Prostate gland (tissue), 2 donors: Measurements from ENCODE around the gene CSRNP3. TPM values are rescaled to one million over a fixed set of nuclear protein-coding genes. Genes with fewer than 3 reads are reported as not detected.

Source experiments
- DNase-seq: peaks from one replicate; pipeline ENCODE4 v3.0.0-alpha.2; 2019; ENCODE audit warnings: low spot score
- H3K27ac ChIP-seq, 2 donors: fragments of 200-600 bp; sonication (generic); 2 replicates each; pipeline ENCODE4 v1.5.1; 2017 to 2019
- H3K27me3 ChIP-seq: fragments of 200-600 bp; sonication (generic); replicated peaks from 2 replicates; pipeline ENCODE4 v1.5.1; 2019; ENCODE audit not compliant: insufficient read depth
- H3K36me3 ChIP-seq, 2 donors: fragments of 200-600 bp; sonication (generic); 1 replicate in 1 of 2; 2 replicates in 1 of 2; pipeline versions ENCODE4 v1.5.1 to v1.8.1; 2017 to 2019
- H3K4me1 ChIP-seq: fragments of 200-600 bp; sonication (generic); replicated peaks from 2 replicates; pipeline ENCODE4 v1.5.1; 2019
- H3K4me3 ChIP-seq, 2 donors: fragments of 200-600 bp; sonication (generic); 2 replicates each; pipeline ENCODE4 v1.5.1; 2017 to 2019
- H3K9me3 ChIP-seq: fragments of 200-600 bp; sonication (generic); 2 replicates; pipeline ENCODE4 v1.5.1; 2017
- POLR2A ChIP-seq: fragments of 450-650 bp; IDR thresholded peaks from one replicate; pipeline ENCODE4 v1.6.1; 2016; ENCODE audit warnings: antibody characterized with exemption, mild to moderate bottlenecking
- POLR2AphosphoS5 ChIP-seq: sonication (generic); formaldehyde crosslinking; IDR thresholded peaks from one replicate; pipeline ENCODE4 v1.6.1; 2017; ENCODE audit warnings: antibody characterized with exemption
- WGBS: methylation state at CpG from one replicate; pipeline ENCODE4 v1.1.5; 2018; 5-methylcytosine and 5-hydroxymethylcytosine counted together
- intact Hi-C: fragments of 100-400 bp; cut with DNase I; formaldehyde crosslinking; loops from one replicate; pipeline ENCODE4 v1.14.2; 2022
- total RNA-seq, 2 donors: library from RNA; depleted of rRNA; stranded (reverse); fragments of >200 nt; gene quantifications; one replicate each; pipeline ENCODE4 v1.1.0, GENCODE V29; 2016
- TF ChIP-seq, protein P1 (sequence below), 4 experiments: fragments of 200-600 bp in 2 of 4; fragments of 450-650 bp in 2 of 4; sonication (generic) in 2 of 4; IDR thresholded peaks; 1 replicate in 3 of 4; 2 replicates in 1 of 4; pipeline ENCODE4 v1.5.1; 2016 to 2019; ENCODE audit warnings: antibody characterized with exemption in 4 of 4, mild to moderate bottlenecking in 2 of 4, moderate library complexity in 2 of 4

CSRNP3 gene
- total RNA-seq, 2 donors from 2014 or later = 3.3 to 4.0 TPM

- no peak for TF ChIP-seq POLR2AphosphoS5
- TF ChIP-seq POLR2A = no peak
- TF ChIP-seq, protein P1, sequence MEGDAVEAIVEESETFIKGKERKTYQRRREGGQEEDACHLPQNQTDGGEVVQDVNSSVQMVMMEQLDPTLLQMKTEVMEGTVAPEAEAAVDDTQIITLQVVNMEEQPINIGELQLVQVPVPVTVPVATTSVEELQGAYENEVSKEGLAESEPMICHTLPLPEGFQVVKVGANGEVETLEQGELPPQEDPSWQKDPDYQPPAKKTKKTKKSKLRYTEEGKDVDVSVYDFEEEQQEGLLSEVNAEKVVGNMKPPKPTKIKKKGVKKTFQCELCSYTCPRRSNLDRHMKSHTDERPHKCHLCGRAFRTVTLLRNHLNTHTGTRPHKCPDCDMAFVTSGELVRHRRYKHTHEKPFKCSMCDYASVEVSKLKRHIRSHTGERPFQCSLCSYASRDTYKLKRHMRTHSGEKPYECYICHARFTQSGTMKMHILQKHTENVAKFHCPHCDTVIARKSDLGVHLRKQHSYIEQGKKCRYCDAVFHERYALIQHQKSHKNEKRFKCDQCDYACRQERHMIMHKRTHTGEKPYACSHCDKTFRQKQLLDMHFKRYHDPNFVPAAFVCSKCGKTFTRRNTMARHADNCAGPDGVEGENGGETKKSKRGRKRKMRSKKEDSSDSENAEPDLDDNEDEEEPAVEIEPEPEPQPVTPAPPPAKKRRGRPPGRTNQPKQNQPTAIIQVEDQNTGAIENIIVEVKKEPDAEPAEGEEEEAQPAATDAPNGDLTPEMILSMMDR (IDR thresholded peaks at IDR 0.05) = no peak
- whole genome bisulfite sequencing = 94% methylated on average over 2 of the region's 2 CpGs
- no peak overlapping the region for H3K4me3 ChIP-seq
- no peak for DNase-seq
- H3K4me1 ChIP-seq = no peaks in the 10 kb centered on the region
- no peak overlapping the region for H3K27ac ChIP-seq
- no peaks in the 10 kb centered on the region for H3K27me3 ChIP-seq
- no peaks in the 10 kb centered on the region for H3K9me3 ChIP-seq
- intact Hi-C loops = no loop called here
- H3K36me3 ChIP-seq = no peaks in the 10 kb centered on the region
Observed at GRCh38 chr2:165567273-165567672, 97.8 kb downstream of the CSRNP3 start.

DNA sequence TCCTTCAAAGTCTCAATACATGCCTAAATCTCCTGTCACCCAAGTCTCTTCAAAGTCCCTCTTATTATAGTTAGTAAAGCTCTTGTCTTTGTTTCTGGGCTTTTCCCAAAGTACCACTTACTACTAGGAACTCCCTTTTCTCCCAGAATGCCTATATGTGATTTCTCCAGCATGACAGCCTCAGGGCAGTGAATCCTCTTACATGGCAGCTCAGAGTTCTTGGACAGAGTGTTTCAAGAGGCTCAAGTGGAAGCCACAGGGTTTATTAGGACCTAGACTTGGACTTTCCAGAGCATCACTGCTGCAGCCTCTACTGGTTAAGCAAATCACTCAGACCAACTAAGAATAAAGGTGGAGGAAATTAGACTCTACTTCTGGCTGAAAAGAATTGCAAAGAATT is 98.9 kb downstream of the CSRNP3 start:
- intact Hi-C loops = no loop called here
- H3K9me3 ChIP-seq = no peaks in the 10 kb centered on the region
- H3K36me3 ChIP-seq = no peaks in the 10 kb centered on the region
- TF ChIP-seq, protein P1 (IDR thresholded peaks at IDR 0.05) = no peak
- TF ChIP-seq POLR2AphosphoS5 = no peak
- TF ChIP-seq POLR2A = no peak
- DNase-seq = no peak
- no peak overlapping the region for H3K27ac ChIP-seq
- no peak overlapping the region for H3K4me3 ChIP-seq
- no peaks in the 10 kb centered on the region for H3K4me1 ChIP-seq
- H3K27me3 ChIP-seq = no peaks in the 10 kb centered on the region

DNA sequence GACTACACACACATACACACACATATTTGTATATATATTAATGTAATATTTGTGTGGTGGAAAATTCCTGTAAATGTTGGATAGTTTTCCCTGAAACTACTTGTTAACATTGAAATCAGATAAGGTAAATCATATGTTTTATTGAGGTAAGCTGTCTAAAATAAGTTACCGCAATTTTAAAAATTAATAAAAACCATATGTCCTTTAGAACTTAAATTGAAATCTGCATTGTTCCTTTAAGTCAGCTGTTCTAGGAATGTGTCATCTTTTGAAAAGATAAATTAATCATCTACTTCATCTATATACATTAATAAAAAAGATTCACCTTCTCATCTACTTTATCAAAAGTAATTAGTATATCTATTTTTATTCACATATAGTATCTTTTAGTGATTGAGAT is 102.0 kb downstream of the CSRNP3 start:
- Histone ChIP-seq H3K4me3 (no peak overlapping the region), H3K4me1 (no peaks in the 10 kb centered on the region), H3K27ac (no peak overlapping the region), H3K9me3 (no peaks in the 10 kb centered on the region), H3K27me3 (no peaks in the 10 kb centered on the region), H3K36me3 (no peaks in the 10 kb centered on the region)
- intact Hi-C loops = no loop called here
- WGBS = 93% methylated on average over 1 of the region's 1 CpG
- no peak for DNase-seq
- TF ChIP-seq POLR2AphosphoS5 = no peak

GRCh38 chr2:165572151-165572550 is 102.7 kb downstream of the CSRNP3 start:
- Histone ChIP-seq H3K27ac (no peak overlapping the region), H3K36me3 (no peaks in the 10 kb centered on the region), H3K9me3 (no peaks in the 10 kb centered on the region), H3K4me1 (no peaks in the 10 kb centered on the region), H3K27me3 (no peaks in the 10 kb centered on the region), H3K4me3 (no peak overlapping the region)
- intact Hi-C loops = no loop called here
- no peak for DNase-seq
- TF ChIP-seq, protein P1 (IDR thresholded peaks at IDR 0.05) = no peak
- TF ChIP-seq POLR2A (no peak), POLR2AphosphoS5 (no peak)
- 30% methylated on average over 3 of the region's 3 CpGs for WGBS

DNA sequence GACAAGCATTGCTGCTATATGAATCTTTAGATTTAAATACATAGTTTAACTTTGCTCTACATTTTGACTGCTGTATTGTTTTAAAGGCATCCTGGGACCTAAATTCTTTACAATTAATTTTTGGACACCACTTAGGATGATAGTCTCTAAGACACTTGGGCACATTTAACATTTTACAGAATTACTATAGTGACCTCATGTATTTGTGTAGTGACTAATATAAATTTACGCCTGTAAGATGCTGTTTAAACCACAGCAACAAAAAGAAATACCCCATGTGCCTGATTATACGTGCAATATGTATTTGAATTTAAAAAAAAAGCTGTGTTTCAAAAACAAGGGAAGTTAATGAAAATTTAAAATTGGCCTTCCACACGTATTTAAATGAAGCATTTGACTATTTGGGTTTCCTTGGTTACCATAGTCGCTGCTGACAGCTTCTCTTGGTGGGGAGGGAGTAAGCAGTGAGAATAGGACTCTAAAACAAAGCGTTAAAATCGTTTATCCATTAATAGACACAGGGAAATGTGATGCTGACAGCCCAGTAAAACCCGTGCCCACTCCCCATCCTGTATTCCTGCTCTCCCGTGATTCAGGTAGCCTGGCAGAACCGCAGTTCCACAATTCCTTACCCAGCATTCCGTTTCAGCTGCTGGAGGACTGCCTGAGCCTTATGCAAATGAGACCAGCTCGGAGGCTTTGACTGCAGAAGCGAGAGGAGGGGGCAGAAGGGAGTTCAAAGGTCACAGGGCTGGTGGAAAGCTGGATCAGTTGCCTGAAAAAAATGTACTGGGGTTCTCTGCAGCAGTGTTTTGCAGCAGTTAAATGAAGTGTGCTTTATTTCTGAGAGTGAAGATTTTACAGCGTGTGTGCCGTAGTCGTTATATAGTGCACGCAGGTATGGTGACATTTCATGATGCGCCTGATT is 104.3 kb downstream of the CSRNP3 start:
- WGBS = 36% methylated on average over 17 of the region's 17 CpGs
- H3K27ac ChIP-seq = no peak overlapping the region
- intact Hi-C loops = no loop called here
- no peaks in the 10 kb centered on the region for H3K4me1 ChIP-seq
- no peak overlapping the region for H3K4me3 ChIP-seq
- no peaks in the 10 kb centered on the region for H3K9me3 ChIP-seq
- no peaks in the 10 kb centered on the region for H3K36me3 ChIP-seq
- TF ChIP-seq, protein P1 (IDR thresholded peaks at IDR 0.05) = no peak
- no peak for TF ChIP-seq POLR2A
- no peak for TF ChIP-seq POLR2AphosphoS5
- no peaks in the 10 kb centered on the region for H3K27me3 ChIP-seq
- DNase-seq = peak; percentile 19
